Adrenal gland (tissue), 5 donors: ENCODE data around the gene LIN7B.

Experiments
- CTCF ChIP-seq, 6 experiments: fragments of 450-650 bp in 4 of 6; fragments of 200-600 bp in 2 of 6; sonication (generic) in 1 of 6; IDR thresholded peaks; 1 replicate in 5 of 6; 2 replicates in 1 of 6; pipeline versions ENCODE4 v1.5.1 to v1.8.0; 2016 to 2021; ENCODE audit warnings: antibody characterized with exemption in 6 of 6, mild to moderate bottlenecking in 2 of 6, moderate library complexity in 1 of 6
- POLR2A ChIP-seq, 2 donors: fragments of 450-650 bp; IDR thresholded peaks; one replicate each; pipeline ENCODE4 v1.6.1; 2017; ENCODE audit warnings: antibody characterized with exemption in 2 of 2, mild to moderate bottlenecking in 2 of 2, moderate library complexity in 1 of 2
- donor health status: DM: no; HTN: no; CAD: no.

GRCh38 chr19:49141352-49141751 is 27.2 kb downstream of the LIN7B start:
- TF ChIP-seq CTCF (IDR thresholded peaks at IDR 0.05) (no peak), POLR2A (IDR thresholded peaks at IDR 0.05) (no peak)
